ENCODE measurements around the gene CDK2. TPM values are rescaled to one million over a fixed set of nuclear protein-coding genes. Genes with fewer than 3 reads are reported as not detected.

Gene CDK2
- total RNA-seq, 2 donors from 2014 or later = 60.8 to 69.8 TPM

- TF ChIP-seq, protein P1, sequence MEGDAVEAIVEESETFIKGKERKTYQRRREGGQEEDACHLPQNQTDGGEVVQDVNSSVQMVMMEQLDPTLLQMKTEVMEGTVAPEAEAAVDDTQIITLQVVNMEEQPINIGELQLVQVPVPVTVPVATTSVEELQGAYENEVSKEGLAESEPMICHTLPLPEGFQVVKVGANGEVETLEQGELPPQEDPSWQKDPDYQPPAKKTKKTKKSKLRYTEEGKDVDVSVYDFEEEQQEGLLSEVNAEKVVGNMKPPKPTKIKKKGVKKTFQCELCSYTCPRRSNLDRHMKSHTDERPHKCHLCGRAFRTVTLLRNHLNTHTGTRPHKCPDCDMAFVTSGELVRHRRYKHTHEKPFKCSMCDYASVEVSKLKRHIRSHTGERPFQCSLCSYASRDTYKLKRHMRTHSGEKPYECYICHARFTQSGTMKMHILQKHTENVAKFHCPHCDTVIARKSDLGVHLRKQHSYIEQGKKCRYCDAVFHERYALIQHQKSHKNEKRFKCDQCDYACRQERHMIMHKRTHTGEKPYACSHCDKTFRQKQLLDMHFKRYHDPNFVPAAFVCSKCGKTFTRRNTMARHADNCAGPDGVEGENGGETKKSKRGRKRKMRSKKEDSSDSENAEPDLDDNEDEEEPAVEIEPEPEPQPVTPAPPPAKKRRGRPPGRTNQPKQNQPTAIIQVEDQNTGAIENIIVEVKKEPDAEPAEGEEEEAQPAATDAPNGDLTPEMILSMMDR (conservative IDR thresholded peaks at IDR 0.05) = no peak
- Histone ChIP-seq H3K9me3 (ENCODE audit: control insufficient read depth, low read length) (no peaks in the 10 kb centered on the region), H3K4me1 (ENCODE audit: control insufficient read depth, insufficient read depth, low read length) (peaks cover 6% of the 10 kb centered on the region), H3K27ac (ENCODE audit: low read depth, low read length) (no peak overlapping the region), H3K9ac (ENCODE audit: extremely low read depth, low read length, poor library complexity, severe bottlenecking) (no peak overlapping the region), H3K4me3 (ENCODE audit: low read length) (peak overlapping the region; percentile 84), H3K36me3 (ENCODE audit: control insufficient read depth, insufficient read depth, low read length) (no peaks in the 10 kb centered on the region), H3K27me3 (ENCODE audit: control insufficient read depth, insufficient read depth, low read length, poor library complexity, severe bottlenecking) (peaks cover 37% of the 10 kb centered on the region)
- Mint-ChIP-seq H3K36me3 (ENCODE audit: low read depth) (no peaks in the 10 kb centered on the region), H3K27me3 (ENCODE audit: insufficient read depth) (peaks cover 53% of the 10 kb centered on the region), H3K9me3 (no peaks in the 10 kb centered on the region), H3K4me3 (peak overlapping the region; percentile 60), H3K27ac (no peak overlapping the region), H3K4me1 (peaks cover 11% of the 10 kb centered on the region)
- DNase-seq = no peak
- WGBS, 2 experiments (ENCODE audit: insufficient coverage in 1 of 2, insufficient read length in 1 of 2) = 34 to 37% methylated on average over 9 to 10 of the region's 10 CpGs
Observed at GRCh38 chr12:55931317-55931779, 35.3 kb upstream of the CDK2 start.

DNA sequence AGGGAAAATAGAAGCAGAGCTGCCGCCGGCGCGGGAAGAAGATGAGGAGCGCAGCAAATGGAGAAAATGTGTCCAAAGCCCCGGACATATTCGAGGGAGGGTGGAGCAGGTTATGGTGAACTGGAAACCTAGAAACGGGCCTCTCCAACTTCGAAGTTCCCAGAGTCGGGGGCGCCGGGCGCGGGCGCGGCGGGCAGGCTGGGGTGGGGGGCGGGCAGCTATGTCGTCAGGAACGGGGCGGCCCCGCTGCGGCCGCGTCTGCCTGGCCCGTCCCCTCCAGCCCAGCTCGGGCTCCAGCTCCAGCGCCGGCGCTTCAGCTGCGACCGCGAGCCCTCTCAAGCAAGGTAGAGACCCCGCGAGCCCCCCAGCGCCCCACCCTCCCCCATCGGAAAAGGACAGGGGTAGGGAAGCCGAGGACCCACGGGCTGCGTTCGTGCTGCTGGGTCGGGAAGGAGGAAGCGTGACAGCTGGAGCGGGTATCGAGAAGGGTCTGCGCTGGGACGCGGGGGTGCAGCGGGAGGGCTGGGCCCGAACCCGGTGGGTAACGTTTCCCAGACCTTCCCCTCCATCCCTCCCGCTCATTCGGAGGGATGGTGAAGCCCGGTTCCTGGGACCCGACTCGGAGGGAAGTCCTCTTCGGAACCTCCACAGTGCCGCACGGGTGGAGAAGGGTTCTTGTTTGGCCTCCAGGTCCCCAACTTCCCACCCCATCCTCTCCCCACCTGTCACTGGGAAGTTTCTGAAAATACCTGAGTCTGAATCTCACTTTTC is 34.7 kb upstream of the CDK2 start:
- DNase-seq = peak; percentile 88
- Histone ChIP-seq H3K4me1 (ENCODE audit: control insufficient read depth, insufficient read depth, low read length) (peaks cover 6% of the 10 kb centered on the region), H3K9ac (ENCODE audit: extremely low read depth, low read length, poor library complexity, severe bottlenecking) (peak overlapping the region; percentile 30), H3K27me3 (ENCODE audit: control insufficient read depth, insufficient read depth, low read length, poor library complexity, severe bottlenecking) (peaks cover 37% of the 10 kb centered on the region), H3K4me3 (ENCODE audit: low read length) (peak overlapping the region; percentile 84), H3K27ac (ENCODE audit: low read depth, low read length) (no peak overlapping the region), H3K36me3 (ENCODE audit: control insufficient read depth, insufficient read depth, low read length) (no peaks in the 10 kb centered on the region), H3K9me3 (ENCODE audit: control insufficient read depth, low read length) (no peaks in the 10 kb centered on the region)
- Mint-ChIP-seq H3K9me3 (no peaks in the 10 kb centered on the region), H3K4me1 (peaks cover 11% of the 10 kb centered on the region), H3K27ac (no peak overlapping the region), H3K36me3 (ENCODE audit: low read depth) (no peaks in the 10 kb centered on the region), H3K4me3 (peak overlapping the region; percentile 60), H3K27me3 (ENCODE audit: insufficient read depth) (peaks cover 59% of the 10 kb centered on the region)
- TF ChIP-seq, protein P1 (conservative IDR thresholded peaks at IDR 0.05) = no peak
- 3 to 4% methylated on average over 22 to 59 of the region's 60 CpGs for WGBS, 2 experiments (ENCODE audit: insufficient coverage in 1 of 2, insufficient read length in 1 of 2)

GRCh38 chr12:55932551-55932910 is 34.1 kb upstream of the CDK2 start:
- Histone ChIP-seq H3K4me1 (ENCODE audit: control insufficient read depth, insufficient read depth, low read length) (peaks cover 6% of the 10 kb centered on the region), H3K4me3 (ENCODE audit: low read length) (peak overlapping the region; percentile 84), H3K27me3 (ENCODE audit: control insufficient read depth, insufficient read depth, low read length, poor library complexity, severe bottlenecking) (peaks cover 37% of the 10 kb centered on the region), H3K9ac (ENCODE audit: extremely low read depth, low read length, poor library complexity, severe bottlenecking) (no peak overlapping the region), H3K9me3 (ENCODE audit: control insufficient read depth, low read length) (no peaks in the 10 kb centered on the region), H3K36me3 (ENCODE audit: control insufficient read depth, insufficient read depth, low read length) (no peaks in the 10 kb centered on the region), H3K27ac (ENCODE audit: low read depth, low read length) (no peak overlapping the region)
- Mint-ChIP-seq H3K4me1 (peaks cover 11% of the 10 kb centered on the region), H3K36me3 (ENCODE audit: low read depth) (no peaks in the 10 kb centered on the region), H3K27me3 (ENCODE audit: insufficient read depth) (peaks cover 65% of the 10 kb centered on the region), H3K27ac (no peak overlapping the region), H3K9me3 (no peaks in the 10 kb centered on the region), H3K4me3 (peak overlapping the region; percentile 60)
- TF ChIP-seq, protein P1 (conservative IDR thresholded peaks at IDR 0.05) = no peak
- peak; percentile 61 for DNase-seq
- WGBS, 2 experiments (ENCODE audit: insufficient coverage in 1 of 2, insufficient read length in 1 of 2) = 56% methylated on average over 3 of the region's 4 CpGs; no CpG with 5 or more reads in 1 of the 2 experiments

Data from endodermal cell (in vitro differentiated cells).